ENCODE results near the gene DPY19L3. TPM values are rescaled to one million over a fixed set of nuclear protein-coding genes. Genes with fewer than 3 reads are reported as not detected.
"Not testable (repeated sequence)": the region's sequence is repeated elsewhere in the genome, so short reads cannot be mapped to it uniquely, and the experiment has no call there.

Gene DPY19L3
- total and polyA plus RNA-seq, 2 donors (not counting 1 experiment from before 2014, with no cell fraction given): 18.8 to 24.2 TPM

DNA sequence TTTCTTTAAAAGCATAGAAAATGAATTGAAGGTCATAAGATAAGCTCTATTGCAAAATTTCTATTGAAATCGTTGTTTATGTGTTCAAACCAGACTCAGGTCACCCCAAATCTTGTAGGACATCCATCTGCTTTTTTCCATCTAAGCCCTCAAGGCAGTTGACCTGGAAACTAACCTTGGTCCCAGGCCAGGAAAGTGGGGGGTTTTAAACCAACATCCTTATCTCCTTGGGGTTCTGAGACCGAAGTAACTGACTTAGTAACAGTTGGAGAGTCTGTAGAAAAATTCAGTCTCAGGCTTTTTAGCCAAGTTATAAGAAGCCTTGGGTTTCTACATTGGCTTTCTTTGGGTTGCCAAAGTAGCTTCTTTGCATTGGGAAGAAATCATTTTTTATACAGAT, 36.8 kb upstream of the DPY19L3 start:
- TF ChIP-seq, protein P1, sequence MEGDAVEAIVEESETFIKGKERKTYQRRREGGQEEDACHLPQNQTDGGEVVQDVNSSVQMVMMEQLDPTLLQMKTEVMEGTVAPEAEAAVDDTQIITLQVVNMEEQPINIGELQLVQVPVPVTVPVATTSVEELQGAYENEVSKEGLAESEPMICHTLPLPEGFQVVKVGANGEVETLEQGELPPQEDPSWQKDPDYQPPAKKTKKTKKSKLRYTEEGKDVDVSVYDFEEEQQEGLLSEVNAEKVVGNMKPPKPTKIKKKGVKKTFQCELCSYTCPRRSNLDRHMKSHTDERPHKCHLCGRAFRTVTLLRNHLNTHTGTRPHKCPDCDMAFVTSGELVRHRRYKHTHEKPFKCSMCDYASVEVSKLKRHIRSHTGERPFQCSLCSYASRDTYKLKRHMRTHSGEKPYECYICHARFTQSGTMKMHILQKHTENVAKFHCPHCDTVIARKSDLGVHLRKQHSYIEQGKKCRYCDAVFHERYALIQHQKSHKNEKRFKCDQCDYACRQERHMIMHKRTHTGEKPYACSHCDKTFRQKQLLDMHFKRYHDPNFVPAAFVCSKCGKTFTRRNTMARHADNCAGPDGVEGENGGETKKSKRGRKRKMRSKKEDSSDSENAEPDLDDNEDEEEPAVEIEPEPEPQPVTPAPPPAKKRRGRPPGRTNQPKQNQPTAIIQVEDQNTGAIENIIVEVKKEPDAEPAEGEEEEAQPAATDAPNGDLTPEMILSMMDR (conservative IDR thresholded peaks at IDR 0.05 in 1 of 2, IDR thresholded peaks at IDR 0.05 in 1 of 2; ENCODE audit: low read depth in 1 of 2, low read length in 2 of 2): no peak
- TF ChIP-seq EZH2 (IDR thresholded peaks at IDR 0.05; ENCODE audit: low read length, missing control alignments): no peak
- Histone ChIP-seq H3K4me3 (replicated peaks in 1 of 4; ENCODE audit: control extremely low read depth in 1 of 4, insufficient read depth in 1 of 4, low read depth in 3 of 4, low read length in 4 of 4) (no peak overlapping the region), H3K79me2 (ENCODE audit: control insufficient read depth, insufficient read depth, low read length) (peaks cover 30% of the 10 kb centered on the region), H2AFZ (ENCODE audit: low read length) (no peak overlapping the region), H3K9me3 (ENCODE audit: control insufficient read depth, insufficient read depth, low read depth, low read length) (no peaks in the 10 kb centered on the region), H3K27ac (ENCODE audit: insufficient read depth, low read length) (no peak overlapping the region), H3K27me3 (ENCODE audit: control insufficient read depth, insufficient read depth, low read length) (no peaks in the 10 kb centered on the region), H4K20me1 (ENCODE audit: control insufficient read depth, extremely low read depth, insufficient read depth, low read length) (no peaks in the 10 kb centered on the region), H3K4me1 (ENCODE audit: control insufficient read depth, extremely low read depth, insufficient read depth, low read length) (peaks cover 8% of the 10 kb centered on the region), H3K36me3 (ENCODE audit: control insufficient read depth, insufficient read depth, low read length) (peaks cover under 1% of the 10 kb centered on the region), H3K4me2 (ENCODE audit: extremely low read depth, insufficient read depth, low read length) (no peak overlapping the region), H3K9ac (ENCODE audit: insufficient read depth, low read length) (no peak overlapping the region)
- DNase-seq (ENCODE audit: low read depth in 2 of 2): no peak

DNA sequence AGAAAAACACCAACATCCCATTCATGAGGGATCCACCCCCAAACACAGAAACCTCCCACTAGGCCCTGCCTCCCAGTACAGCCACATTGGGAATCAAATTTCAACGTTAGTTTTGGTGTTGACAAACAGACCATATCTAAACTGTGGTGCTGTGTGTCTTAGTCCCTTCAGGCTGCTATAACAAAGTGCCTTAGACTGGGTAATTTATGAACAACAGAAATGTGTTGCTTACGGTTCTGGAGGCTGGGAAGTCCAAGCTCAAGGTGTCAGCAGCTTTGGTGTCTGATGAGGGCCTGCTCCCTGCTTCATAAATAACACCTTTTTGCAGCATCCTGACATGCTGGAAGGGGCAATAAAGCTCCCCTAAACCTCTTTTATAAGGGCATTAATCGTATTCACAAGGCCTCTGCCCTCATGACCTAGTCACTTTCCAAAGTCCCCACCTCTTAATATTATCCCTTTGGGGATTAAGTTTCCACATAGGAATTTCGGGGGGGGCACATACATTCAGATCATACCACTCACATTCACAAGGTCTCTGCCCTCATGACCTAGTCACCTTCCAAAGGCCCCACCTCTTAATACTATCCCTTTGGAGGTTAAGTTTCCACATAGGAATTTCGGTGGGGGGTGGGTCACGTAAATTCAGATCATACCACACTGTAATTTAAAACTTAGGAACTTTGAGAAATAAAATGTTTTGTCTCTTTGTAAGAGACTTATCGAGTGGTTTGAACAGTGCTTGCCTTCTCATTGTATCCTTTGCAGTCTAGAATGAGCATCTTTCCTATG, 32.6 kb upstream of the DPY19L3 start:
- Histone ChIP-seq H3K4me2 (ENCODE audit: extremely low read depth, insufficient read depth, low read length) (peak overlapping the region; percentile 67), H3K79me2 (ENCODE audit: control insufficient read depth, insufficient read depth, low read length) (peaks cover 23% of the 10 kb centered on the region), H3K9ac (ENCODE audit: insufficient read depth, low read length) (no peak overlapping the region), H3K9me3 (ENCODE audit: control insufficient read depth, insufficient read depth, low read depth, low read length) (no peaks in the 10 kb centered on the region), H3K4me3 (replicated peaks in 1 of 4; ENCODE audit: control extremely low read depth in 1 of 4, insufficient read depth in 1 of 4, low read depth in 3 of 4, low read length in 4 of 4) (peak overlapping the region in 3 of 4 experiments; percentile 7 to 32 (median 10)), H3K36me3 (ENCODE audit: control insufficient read depth, insufficient read depth, low read length) (no peaks in the 10 kb centered on the region), H3K27ac (ENCODE audit: insufficient read depth, low read length) (peak overlapping the region; percentile 80), H3K4me1 (ENCODE audit: control insufficient read depth, extremely low read depth, insufficient read depth, low read length) (peaks cover 15% of the 10 kb centered on the region), H3K27me3 (ENCODE audit: control insufficient read depth, insufficient read depth, low read length) (no peaks in the 10 kb centered on the region), H2AFZ (ENCODE audit: low read length) (no peak overlapping the region), H4K20me1 (ENCODE audit: control insufficient read depth, extremely low read depth, insufficient read depth, low read length) (no peaks in the 10 kb centered on the region)
- TF ChIP-seq, protein P1 (conservative IDR thresholded peaks at IDR 0.05 in 1 of 2, IDR thresholded peaks at IDR 0.05 in 1 of 2; ENCODE audit: low read depth in 1 of 2, low read length in 2 of 2): no peak
- TF ChIP-seq EZH2 (IDR thresholded peaks at IDR 0.05; ENCODE audit: low read length, missing control alignments): no peak
- no peak for DNase-seq (ENCODE audit: low read depth in 2 of 2)

DNA sequence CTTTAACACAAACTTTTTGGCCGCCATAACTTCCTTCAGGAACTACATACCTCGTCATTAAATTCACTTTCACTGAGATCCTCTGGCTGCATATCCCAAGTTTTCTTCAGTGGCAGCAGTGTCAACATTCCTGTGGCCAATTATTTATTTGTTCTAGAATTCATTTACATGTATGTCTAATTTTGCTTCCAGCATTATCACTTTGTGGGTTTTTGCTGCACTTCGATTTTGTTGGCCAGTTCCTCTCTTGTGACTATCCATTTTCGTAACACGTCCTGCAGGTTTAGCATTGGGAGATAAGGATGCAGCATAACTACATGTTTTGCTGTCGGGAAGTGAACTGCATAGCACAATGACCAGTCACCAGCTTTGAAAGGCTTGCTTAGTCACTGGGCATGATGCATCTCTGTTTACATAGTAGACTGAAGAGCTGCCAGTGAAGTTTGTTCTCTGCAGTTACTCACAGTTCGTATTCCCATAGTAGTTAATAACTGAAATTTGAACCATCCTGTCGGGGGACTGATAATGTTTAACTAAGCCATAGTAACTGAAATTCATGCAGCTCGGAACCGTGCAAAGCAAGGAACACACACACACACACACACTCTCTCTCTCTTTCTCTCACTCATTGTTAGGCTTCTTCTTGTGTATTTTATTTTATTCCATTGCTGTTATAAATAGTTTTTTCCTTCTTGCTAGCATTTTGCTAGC, 31.8 kb upstream of the DPY19L3 start:
- H3K9me3 ChIP-seq (ENCODE audit: control insufficient read depth, insufficient read depth, low read depth, low read length): no peaks in the 10 kb centered on the region
- no peaks in the 10 kb centered on the region for H3K27me3 ChIP-seq (ENCODE audit: control insufficient read depth, insufficient read depth, low read length)
- peak overlapping the region; percentile 80 for H3K27ac ChIP-seq (ENCODE audit: insufficient read depth, low read length)
- H3K4me1 ChIP-seq (ENCODE audit: control insufficient read depth, extremely low read depth, insufficient read depth, low read length): peaks cover 15% of the 10 kb centered on the region
- no peak for TF ChIP-seq EZH2 (IDR thresholded peaks at IDR 0.05; ENCODE audit: low read length, missing control alignments)
- TF ChIP-seq, protein P1 (conservative IDR thresholded peaks at IDR 0.05 in 1 of 2, IDR thresholded peaks at IDR 0.05 in 1 of 2; ENCODE audit: low read depth in 1 of 2, low read length in 2 of 2): no peak
- H3K9ac ChIP-seq (ENCODE audit: insufficient read depth, low read length): no peak overlapping the region
- peak; percentile 99 to 100 for DNase-seq (ENCODE audit: low read depth in 2 of 2)
- no peaks in the 10 kb centered on the region for H3K36me3 ChIP-seq (ENCODE audit: control insufficient read depth, insufficient read depth, low read length)
- peaks cover 18% of the 10 kb centered on the region for H3K79me2 ChIP-seq (ENCODE audit: control insufficient read depth, insufficient read depth, low read length)
- no peak overlapping the region for H2AFZ ChIP-seq (ENCODE audit: low read length)
- H4K20me1 ChIP-seq (ENCODE audit: control insufficient read depth, extremely low read depth, insufficient read depth, low read length): no peaks in the 10 kb centered on the region
- peak overlapping the region in 2 of 4 experiments; percentile 10 to 32 for H3K4me3 ChIP-seq (replicated peaks in 1 of 4; ENCODE audit: control extremely low read depth in 1 of 4, insufficient read depth in 1 of 4, low read depth in 3 of 4, low read length in 4 of 4)
- peak overlapping the region; percentile 67 for H3K4me2 ChIP-seq (ENCODE audit: extremely low read depth, insufficient read depth, low read length)

DNA sequence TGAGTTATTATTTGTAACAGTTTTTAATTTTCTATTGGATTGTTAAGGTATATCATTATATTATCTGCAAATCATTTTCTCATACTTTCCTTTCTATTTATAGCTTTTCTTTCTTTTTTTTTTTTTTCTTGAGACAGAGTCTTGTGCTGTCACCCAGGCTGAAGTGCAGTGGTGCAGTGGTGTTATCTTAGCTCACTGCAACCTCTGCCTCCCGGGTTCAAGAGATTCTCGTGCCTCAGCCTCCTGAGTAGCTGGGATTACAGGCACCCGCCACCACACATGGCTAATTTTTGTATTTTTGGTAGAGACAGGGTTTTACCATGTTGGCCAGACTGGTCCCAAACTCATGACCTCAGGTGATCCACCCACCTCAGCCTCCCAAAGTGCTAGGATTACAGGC, 31.2 kb upstream of the DPY19L3 start:
- Histone ChIP-seq H3K79me2 (ENCODE audit: control insufficient read depth, insufficient read depth, low read length) (peaks cover 14% of the 10 kb centered on the region), H3K4me1 (ENCODE audit: control insufficient read depth, extremely low read depth, insufficient read depth, low read length) (peaks cover 15% of the 10 kb centered on the region), H3K27ac (ENCODE audit: insufficient read depth, low read length) (peak overlapping the region; percentile 71), H3K4me2 (ENCODE audit: extremely low read depth, insufficient read depth, low read length) (peak overlapping the region; percentile 60)
- DNase-seq (ENCODE audit: low read depth in 2 of 2); H2AFZ ChIP-seq (ENCODE audit: low read length); H3K4me3 ChIP-seq (replicated peaks in 1 of 4; ENCODE audit: control extremely low read depth in 1 of 4, insufficient read depth in 1 of 4, low read depth in 3 of 4, low read length in 4 of 4); H3K27me3 ChIP-seq (ENCODE audit: control insufficient read depth, insufficient read depth, low read length); H4K20me1 ChIP-seq (ENCODE audit: control insufficient read depth, extremely low read depth, insufficient read depth, low read length); H3K36me3 ChIP-seq (ENCODE audit: control insufficient read depth, insufficient read depth, low read length); H3K9me3 ChIP-seq (ENCODE audit: control insufficient read depth, insufficient read depth, low read depth, low read length); H3K9ac ChIP-seq (ENCODE audit: insufficient read depth, low read length): not testable (repeated sequence)

Data from fibroblast of lung (primary cell).